ENCODE measurements around the gene EXOC2.
"Not testable (repeated sequence)": the region's sequence is repeated elsewhere in the genome, so short reads cannot be mapped to it uniquely, and the experiment has no call there.

The EXOC2 gene

GRCh38 chr6:593907-594212 lies 99.1 kb downstream of the EXOC2 start:
- no peak for DNase-seq (ENCODE audit: insufficient read length, low spot score)
- FAIRE-seq, result no peak

GRCh38 chr6:593139-593906 lies 99.6 kb downstream of the EXOC2 start:
- no peak for FAIRE-seq

GRCh38 chr6:589090-589489 lies 103.8 kb downstream of the EXOC2 start:
- FAIRE-seq (no peak), DNase-seq (ENCODE audit: insufficient read length, low spot score) (no peak)

More at GRCh38 chr6:593139-593906, 99.6 kb downstream of the EXOC2 start:
- DNase-seq (ENCODE audit: insufficient read length, low spot score), result peak; percentile 55

GRCh38 chr6:586553-586952 lies 106.4 kb downstream of the EXOC2 start:
- DNase-seq (ENCODE audit: insufficient read length, low spot score) (no peak), FAIRE-seq (no peak)

GRCh38 chr6:583635-584034 lies 109.3 kb downstream of the EXOC2 start:
- FAIRE-seq, result no peak
- DNase-seq (ENCODE audit: insufficient read length, low spot score), result no peak

- DNase-seq (ENCODE audit: insufficient read length, low spot score) (peak; percentile 26), FAIRE-seq (no peak)
Measured at GRCh38 chr6:583116-583515, 109.8 kb downstream of the EXOC2 start.

GRCh38 chr6:582370-582769 lies 110.6 kb downstream of the EXOC2 start:
- DNase-seq (ENCODE audit: insufficient read length, low spot score) (peak; percentile 53), FAIRE-seq (no peak)

- DNase-seq (ENCODE audit: insufficient read length, low spot score), result peak; percentile 26
- peak; percentile 81 for FAIRE-seq
Measured at GRCh38 chr6:579339-579738, 113.6 kb downstream of the EXOC2 start.

GRCh38 chr6:572596-573265 lies 120.2 kb downstream of the EXOC2 start:
- no peak for DNase-seq (ENCODE audit: insufficient read length, low spot score)
- no peak for FAIRE-seq

GRCh38 chr6:571892-572291 lies 121.0 kb downstream of the EXOC2 start:
- FAIRE-seq (no peak), DNase-seq (ENCODE audit: insufficient read length, low spot score) (no peak)

GRCh38 chr6:570825-571224 lies 122.1 kb downstream of the EXOC2 start:
- DNase-seq (ENCODE audit: insufficient read length, low spot score), result no peak
- no peak for FAIRE-seq

GRCh38 chr6:568954-569523 lies 123.9 kb downstream of the EXOC2 start:
- FAIRE-seq, result no peak
- DNase-seq (ENCODE audit: insufficient read length, low spot score), result no peak

GRCh38 chr6:568085-568484 lies 124.9 kb downstream of the EXOC2 start:
- DNase-seq (ENCODE audit: insufficient read length, low spot score), result no peak
- FAIRE-seq, result no peak

GRCh38 chr6:563863-564262 lies 129.1 kb downstream of the EXOC2 start:
- no peak for DNase-seq (ENCODE audit: insufficient read length, low spot score)
- no peak for FAIRE-seq

- FAIRE-seq (no peak), DNase-seq (ENCODE audit: insufficient read length, low spot score) (no peak)
Measured at GRCh38 chr6:562052-562676, 130.8 kb downstream of the EXOC2 start.

GRCh38 chr6:561335-561734 lies 131.6 kb downstream of the EXOC2 start:
- DNase-seq (ENCODE audit: insufficient read length, low spot score); FAIRE-seq: not testable (repeated sequence)

GRCh38 chr6:558959-559358 lies 134.0 kb downstream of the EXOC2 start:
- DNase-seq (ENCODE audit: insufficient read length, low spot score), result no peak
- no peak for FAIRE-seq

GRCh38 chr6:558089-558488 lies 134.8 kb downstream of the EXOC2 start:
- DNase-seq (ENCODE audit: insufficient read length, low spot score), result no peak
- no peak for FAIRE-seq

GRCh38 chr6:551829-552350 lies 141.0 kb downstream of the EXOC2 start:
- no peak for FAIRE-seq
- DNase-seq (ENCODE audit: insufficient read length, low spot score), result no peak

- FAIRE-seq (peak; percentile 85), DNase-seq (ENCODE audit: insufficient read length, low spot score) (peak; percentile 72)
Measured at GRCh38 chr6:551405-551804, 141.5 kb downstream of the EXOC2 start.

- no peak for FAIRE-seq
- DNase-seq (ENCODE audit: insufficient read length, low spot score), result no peak
Measured at GRCh38 chr6:549906-550305, 143.0 kb downstream of the EXOC2 start.
